Gastroesophageal sphincter (tissue), 4 donors: Measurements from ENCODE around the gene CAV1. TPM values are rescaled to one million over a fixed set of nuclear protein-coding genes. Genes with fewer than 3 reads are reported as not detected.
A peak's percentile ranks its signal among the peaks of the same experiment; 100 is the strongest.

Experiments
- ATAC-seq: fragments of 150-250 bp; one replicate; pipeline ENCODE4 v1.9.1; 2016; ENCODE audit warnings: mild to moderate bottlenecking, moderate library complexity
- H3K27ac ChIP-seq, 4 donors: fragments of 200-600 bp; sonication (generic) in 3 of 4; 1 replicate in 3 of 4; 2 replicates in 1 of 4; pipeline ENCODE4 v1.5.1; 2016 to 2019
- H3K27me3 ChIP-seq: fragments of 200-600 bp; sonication (generic); one replicate; pipeline ENCODE4 v1.5.1; 2019
- H3K36me3 ChIP-seq, 2 donors: fragments of 200-600 bp; sonication (generic); one replicate each; pipeline ENCODE4 v1.5.1; 2019; ENCODE audit warnings: control low read depth in 1 of 2
- H3K4me1 ChIP-seq, 3 donors: fragments of 200-600 bp; sonication (generic); 1 replicate in 2 of 3; 2 replicates in 1 of 3; pipeline ENCODE4 v1.5.1; 2016 to 2019; ENCODE audit warnings: control low read depth in 2 of 3
- H3K4me3 ChIP-seq, 2 donors: fragments of 200-600 bp; sonication (generic); one replicate each; pipeline ENCODE4 v1.5.1; 2019; ENCODE audit warnings: mild to moderate bottlenecking in 1 of 2, moderate library complexity in 1 of 2
- H3K9me3 ChIP-seq, 3 donors: fragments of 200-600 bp; sonication (generic); one replicate each; pipeline ENCODE4 v1.5.1; 2017 to 2019; ENCODE audit warnings: control low read depth in 2 of 3
- CTCF ChIP-seq, 4 experiments: fragments of 200-600 bp in 2 of 4; fragments of 450-650 bp in 2 of 4; sonication (generic) in 1 of 4; IDR thresholded peaks; one replicate each; pipeline ENCODE4 v1.5.1; 2017 to 2019; ENCODE audit warnings: antibody characterized with exemption in 4 of 4, mild to moderate bottlenecking in 2 of 4, moderate library complexity in 2 of 4
- EP300 ChIP-seq: sonication (generic); formaldehyde crosslinking; IDR thresholded peaks from one replicate; pipeline ENCODE4 v1.6.1; 2017; ENCODE audit warnings: antibody characterized with exemption, mild to moderate bottlenecking
- POLR2A ChIP-seq, 2 donors: fragments of 450-650 bp; IDR thresholded peaks; one replicate each; pipeline ENCODE4 v1.6.1; 2017; ENCODE audit warnings: antibody characterized with exemption in 2 of 2, mild to moderate bottlenecking in 2 of 2, moderate library complexity in 1 of 2
- POLR2AphosphoS5 ChIP-seq: sonication (generic); formaldehyde crosslinking; IDR thresholded peaks from one replicate; pipeline ENCODE4 v1.6.1; 2017; ENCODE audit warnings: antibody characterized with exemption
- WGBS, 2 donors: methylation state at CpG; one replicate each; pipeline ENCODE4 v1.1.5; 2018; ENCODE audit warnings: low coverage in 1 of 2; 5-methylcytosine and 5-hydroxymethylcytosine counted together
- total RNA-seq, 4 donors: library from RNA; depleted of rRNA; stranded (reverse); fragments of >200 nt; gene quantifications; one replicate each; pipeline ENCODE4 v1.1.0, GENCODE V29; 2016

The CAV1 gene
- total RNA-seq, 4 donors from 2014 or later: 546 to 772 (median 602) TPM

DNA sequence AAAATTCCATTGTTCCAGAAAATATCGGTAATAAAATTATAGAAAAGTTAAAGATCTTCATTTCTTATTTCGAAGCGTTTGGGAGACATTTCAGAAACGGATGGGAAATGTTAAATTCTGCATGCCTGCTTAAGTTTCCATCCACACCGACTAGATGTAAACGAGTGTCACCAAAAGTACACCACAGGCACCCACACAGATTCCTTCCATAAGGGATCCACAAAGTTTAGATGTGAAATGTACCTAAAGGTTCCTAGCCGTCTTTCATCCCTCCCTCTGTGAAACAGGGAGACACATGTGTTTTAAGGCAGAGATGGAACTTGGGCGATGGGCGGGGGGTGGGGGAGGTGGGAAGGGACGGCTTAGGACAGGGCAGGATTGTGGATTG, 621 bp upstream of the CAV1 start:
- no peak for ATAC-seq
- Histone ChIP-seq H3K27ac (peak overlapping the region; percentile 91 to 98 (median 95)), H3K36me3 (peaks cover 0 to 6% of the 10 kb centered on the region in 2 donors), H3K4me1 (peaks cover 0 to 36% (median 0%) of the 10 kb centered on the region in 3 donors), H3K9me3 (no peaks in the 10 kb centered on the region), H3K4me3 (peak overlapping the region; percentile 68 to 75), H3K27me3 (no peaks in the 10 kb centered on the region)
- TF ChIP-seq POLR2AphosphoS5 (no peak), POLR2A (IDR thresholded peaks at IDR 0.05) (no peak), CTCF (IDR thresholded peaks at IDR 0.05) (no peak), EP300 (no peak)
- 5 to 11% methylated on average over 5 to 8 of the region's 10 CpGs for WGBS, 2 donors

GRCh38 chr7:116525298-116525912, 569 bp downstream of the CAV1 start:
- no peak for ATAC-seq
- no peaks in the 10 kb centered on the region for H3K9me3 ChIP-seq
- TF ChIP-seq EP300: no peak
- no peak for TF ChIP-seq POLR2AphosphoS5
- TF ChIP-seq CTCF (IDR thresholded peaks at IDR 0.05): peak in 2 of 4 experiments; percentile 35 to 44
- H3K36me3 ChIP-seq: peaks cover 0 to 9% of the 10 kb centered on the region in 2 donors
- H3K27ac ChIP-seq: peak overlapping the region; percentile 91 to 98 (median 95)
- peak overlapping the region; percentile 68 to 75 for H3K4me3 ChIP-seq
- no peaks in the 10 kb centered on the region for H3K27me3 ChIP-seq
- WGBS, 2 donors: 0% methylated on average over 1 to 3 of the region's 36 CpGs
- peaks cover 0 to 47% (median 0%) of the 10 kb centered on the region in 3 donors for H3K4me1 ChIP-seq

GRCh38 chr7:116525913-116526861, 1.4 kb downstream of the CAV1 start:
- Histone ChIP-seq H3K4me1 (peaks cover 0 to 55% (median 0%) of the 10 kb centered on the region in 3 donors), H3K9me3 (no peaks in the 10 kb centered on the region)

DNA sequence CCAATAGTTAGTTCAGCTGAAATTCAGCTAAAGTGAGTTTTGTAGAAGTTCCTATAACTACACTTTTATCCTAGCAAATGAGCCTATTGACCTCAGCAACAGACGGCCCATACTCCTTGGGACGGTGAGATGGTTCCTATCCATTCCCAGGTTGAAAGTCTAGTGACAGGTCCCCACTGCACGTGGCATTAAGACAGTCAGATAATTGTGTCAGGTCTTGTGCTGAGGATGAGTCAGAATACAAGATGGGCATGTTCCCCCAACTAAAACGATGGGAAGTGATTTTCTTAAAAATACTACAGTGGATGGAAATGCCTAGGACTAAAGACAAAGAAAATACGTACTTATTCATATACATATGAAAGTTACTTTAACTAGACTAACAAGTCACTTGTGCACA, 2.1 kb downstream of the CAV1 start:
- Histone ChIP-seq H3K27me3 (no peaks in the 10 kb centered on the region), H3K36me3 (peaks cover 0 to 9% of the 10 kb centered on the region in 2 donors), H3K4me3 (peak overlapping the region; percentile 68 to 75), H3K4me1 (peaks cover 0 to 62% (median 0%) of the 10 kb centered on the region in 3 donors), H3K27ac (peak overlapping the region; percentile 41 to 98 (median 94)), H3K9me3 (no peaks in the 10 kb centered on the region)
- no peak for ATAC-seq
- TF ChIP-seq EP300 (no peak), POLR2A (IDR thresholded peaks at IDR 0.05) (no peak), CTCF (IDR thresholded peaks at IDR 0.05) (no peak), POLR2AphosphoS5 (no peak)
- 12% methylated on average over 4 to 5 of the region's 5 CpGs for WGBS, 2 donors

More at GRCh38 chr7:116525913-116526861, 1.4 kb downstream of the CAV1 start:
- TF ChIP-seq POLR2AphosphoS5 (peak; percentile 89), CTCF (IDR thresholded peaks at IDR 0.05) (peak; percentile 80 to 95 (median 94)), EP300 (no peak), POLR2A (IDR thresholded peaks at IDR 0.05) (peak; percentile 79)
- peak overlapping the region; percentile 91 to 98 (median 95) for H3K27ac ChIP-seq
- 0 to 2% methylated on average over 15 to 16 of the region's 83 CpGs for WGBS, 2 donors
- no peaks in the 10 kb centered on the region for H3K27me3 ChIP-seq
- H3K4me3 ChIP-seq: peak overlapping the region; percentile 68 to 75
- ATAC-seq: peak; percentile 82
- peaks cover 0 to 9% of the 10 kb centered on the region in 2 donors for H3K36me3 ChIP-seq
